ENCODE data around the gene ITGB3BP. TPM values are rescaled to one million over a fixed set of nuclear protein-coding genes. Genes with fewer than 3 reads are reported as not detected.
"Not testable (repeated sequence)": the region's sequence is repeated elsewhere in the genome, so short reads cannot be mapped to it uniquely, and the experiment has no call there.

The ITGB3BP gene
- total RNA-seq, 1 donor from 2014 or later = 27.2 TPM

- no peak for DNase-seq (ENCODE audit: low read depth, low spot score)
Measured at GRCh38 chr1:63506782-63507181, 16.2 kb downstream of the ITGB3BP start.

GRCh38 chr1:63501256-63501655 lies 21.8 kb downstream of the ITGB3BP start:
- DNase-seq (ENCODE audit: low read depth, low spot score) = no peak

GRCh38 chr1:63498106-63498505 lies 24.9 kb downstream of the ITGB3BP start:
- DNase-seq (ENCODE audit: low read depth, low spot score) = no peak

GRCh38 chr1:63497577-63497976 lies 25.4 kb downstream of the ITGB3BP start:
- DNase-seq (ENCODE audit: low read depth, low spot score) = no peak

GRCh38 chr1:63487336-63488065 lies 35.5 kb downstream of the ITGB3BP start:
- no peak for DNase-seq (ENCODE audit: low read depth, low spot score)

GRCh38 chr1:63486629-63487028 lies 36.4 kb downstream of the ITGB3BP start:
- DNase-seq (ENCODE audit: low read depth, low spot score) = no peak

- no peak for DNase-seq (ENCODE audit: low read depth, low spot score)
Measured at GRCh38 chr1:63480057-63480456, 43.0 kb downstream of the ITGB3BP start.

GRCh38 chr1:63475761-63476160 lies 47.3 kb downstream of the ITGB3BP start:
- DNase-seq (ENCODE audit: low read depth, low spot score) = no peak

- not testable (repeated sequence) for DNase-seq (ENCODE audit: low read depth, low spot score)
Measured at GRCh38 chr1:63468683-63469082, 54.3 kb downstream of the ITGB3BP start.

GRCh38 chr1:63466759-63467158 lies 56.3 kb downstream of the ITGB3BP start:
- no peak for DNase-seq (ENCODE audit: low read depth, low spot score)

GRCh38 chr1:63466181-63466580 lies 56.8 kb downstream of the ITGB3BP start:
- no peak for DNase-seq (ENCODE audit: low read depth, low spot score)

- DNase-seq (ENCODE audit: low read depth, low spot score) = peak; percentile 83
Measured at GRCh38 chr1:63463248-63463647, 59.8 kb downstream of the ITGB3BP start.

- no peak for DNase-seq (ENCODE audit: low read depth, low spot score)
Measured at GRCh38 chr1:63461661-63462230, 61.3 kb downstream of the ITGB3BP start.

GRCh38 chr1:63458750-63459149 lies 64.3 kb downstream of the ITGB3BP start:
- no peak for DNase-seq (ENCODE audit: low read depth, low spot score)

GRCh38 chr1:63454269-63454668 lies 68.8 kb downstream of the ITGB3BP start:
- DNase-seq (ENCODE audit: low read depth, low spot score) = no peak

GRCh38 chr1:63453232-63453631 lies 69.8 kb downstream of the ITGB3BP start:
- no peak for DNase-seq (ENCODE audit: low read depth, low spot score)

- DNase-seq (ENCODE audit: low read depth, low spot score) = no peak
Measured at GRCh38 chr1:63450416-63450815, 72.6 kb downstream of the ITGB3BP start.

- DNase-seq (ENCODE audit: low read depth, low spot score) = no peak
Measured at GRCh38 chr1:63448731-63449246, 74.2 kb downstream of the ITGB3BP start.

GRCh38 chr1:63442141-63442475 lies 80.9 kb downstream of the ITGB3BP start:
- no peak for DNase-seq (ENCODE audit: low read depth, low spot score)

- no peak for DNase-seq (ENCODE audit: low read depth, low spot score)
Measured at GRCh38 chr1:63435161-63435560, 87.9 kb downstream of the ITGB3BP start.

- DNase-seq (ENCODE audit: low read depth, low spot score) = no peak
Measured at GRCh38 chr1:63429281-63429680, 93.7 kb downstream of the ITGB3BP start.

GRCh38 chr1:63428815-63429214 lies 94.2 kb downstream of the ITGB3BP start:
- DNase-seq (ENCODE audit: low read depth, low spot score) = no peak

GRCh38 chr1:63423649-63424048 lies 99.4 kb downstream of the ITGB3BP start:
- no peak for DNase-seq (ENCODE audit: low read depth, low spot score)
